GM18526 (cell line): Measurements from ENCODE around the gene DNA2.

ENCODE experiments used
- POLR2A ChIP-seq: IDR thresholded peaks from 3 replicates; pipeline ENCODE4 v1.6.1; 2011; ENCODE audit not compliant: insufficient read length; ENCODE audit errors: extremely low read depth

DNA2 gene

DNA sequence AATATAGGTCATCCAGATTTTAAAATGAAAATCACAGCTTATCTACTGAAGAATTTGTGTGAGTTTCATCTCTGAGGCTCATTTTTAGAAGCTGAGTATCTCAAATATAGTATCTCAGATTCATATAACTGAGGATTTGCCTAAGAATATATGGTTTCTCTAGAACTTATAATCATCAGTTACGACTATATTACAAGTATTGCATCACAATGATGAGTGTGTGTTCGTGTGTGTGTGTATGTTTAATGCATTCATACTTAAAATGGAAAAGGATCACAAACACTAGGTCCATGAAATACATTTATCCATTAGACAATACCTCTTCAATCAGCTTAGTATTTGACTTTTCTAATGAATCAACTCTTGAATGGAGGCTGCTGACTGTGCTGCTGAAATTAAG lies 86.0 kb downstream of the DNA2 start:
- TF ChIP-seq POLR2A = no peak

DNA sequence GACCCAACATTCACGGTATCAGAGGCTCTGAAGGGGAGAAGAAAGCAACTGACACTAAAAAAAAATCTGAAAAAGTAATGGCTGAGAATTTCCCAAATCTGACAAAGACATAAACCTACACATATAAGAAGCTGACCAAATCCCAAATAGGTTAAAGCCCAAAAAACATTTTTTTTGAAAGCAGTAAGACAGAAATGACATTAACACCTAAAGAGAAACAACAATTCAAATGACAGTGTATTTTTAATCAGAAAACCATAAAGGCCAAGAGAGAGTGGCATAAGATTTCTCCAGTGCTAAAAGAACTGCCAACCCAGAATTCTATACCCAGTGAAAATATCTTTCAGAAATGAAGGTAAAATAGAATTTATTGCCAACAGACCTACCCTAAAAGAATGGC lies 100.2 kb downstream of the DNA2 start:
- TF ChIP-seq POLR2A = no peak

DNA sequence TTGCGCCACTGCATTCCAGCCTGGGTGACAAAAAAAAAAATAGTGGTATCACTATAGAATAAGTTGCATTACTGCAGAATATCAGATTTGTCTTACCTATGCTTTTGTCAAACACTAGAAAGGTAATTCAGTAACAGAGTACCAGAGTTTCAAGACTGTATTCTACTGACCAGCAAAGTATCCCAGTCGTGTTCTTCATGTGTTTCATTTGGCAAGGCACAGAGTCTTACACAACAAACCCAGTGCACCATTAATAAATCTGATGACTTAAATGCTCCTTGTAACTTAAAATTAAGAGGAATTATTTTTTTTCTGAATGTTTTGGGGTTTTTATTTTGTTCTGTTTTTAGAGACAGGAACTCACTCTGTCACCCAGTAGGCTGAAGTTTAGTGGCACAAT lies 104.7 kb downstream of the DNA2 start:
- TF ChIP-seq POLR2A = no peak

DNA sequence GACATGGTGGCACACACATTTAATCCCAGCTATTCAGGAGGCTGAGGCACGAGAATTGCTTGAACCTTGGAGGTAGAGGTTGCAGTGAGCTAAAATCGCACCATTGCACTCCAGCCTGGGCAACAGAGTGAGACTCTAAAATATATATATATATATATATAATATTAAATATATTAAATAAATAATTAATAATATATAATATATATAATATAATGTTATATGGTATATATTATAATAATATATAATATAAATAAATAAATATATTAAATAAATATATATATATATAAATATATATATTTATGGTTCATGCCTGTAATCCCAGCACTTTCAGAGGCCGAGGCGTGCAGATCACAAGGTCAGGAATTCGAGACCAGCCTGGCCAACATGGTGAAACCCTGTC lies 105.2 kb downstream of the DNA2 start:
- TF ChIP-seq POLR2A = no peak

DNA sequence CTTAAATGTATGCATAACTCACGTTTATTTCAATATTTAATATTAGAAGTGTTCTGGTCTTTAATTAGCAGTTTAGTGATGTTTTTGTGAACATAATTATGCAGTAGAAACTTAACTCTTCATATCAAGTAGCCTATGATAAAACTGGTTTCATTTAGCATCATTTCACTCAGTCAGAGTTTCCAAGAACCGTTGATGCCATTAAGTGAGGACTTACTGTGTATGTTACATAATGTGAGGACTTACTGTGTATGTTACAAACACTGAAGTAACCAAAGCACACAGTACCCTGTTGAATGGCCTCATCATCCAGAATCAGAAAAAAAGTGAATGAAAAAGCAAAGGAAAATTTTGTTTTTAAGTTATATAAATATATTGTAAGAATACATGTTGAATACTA lies 106.2 kb downstream of the DNA2 start:
- TF ChIP-seq POLR2A = no peak

DNA sequence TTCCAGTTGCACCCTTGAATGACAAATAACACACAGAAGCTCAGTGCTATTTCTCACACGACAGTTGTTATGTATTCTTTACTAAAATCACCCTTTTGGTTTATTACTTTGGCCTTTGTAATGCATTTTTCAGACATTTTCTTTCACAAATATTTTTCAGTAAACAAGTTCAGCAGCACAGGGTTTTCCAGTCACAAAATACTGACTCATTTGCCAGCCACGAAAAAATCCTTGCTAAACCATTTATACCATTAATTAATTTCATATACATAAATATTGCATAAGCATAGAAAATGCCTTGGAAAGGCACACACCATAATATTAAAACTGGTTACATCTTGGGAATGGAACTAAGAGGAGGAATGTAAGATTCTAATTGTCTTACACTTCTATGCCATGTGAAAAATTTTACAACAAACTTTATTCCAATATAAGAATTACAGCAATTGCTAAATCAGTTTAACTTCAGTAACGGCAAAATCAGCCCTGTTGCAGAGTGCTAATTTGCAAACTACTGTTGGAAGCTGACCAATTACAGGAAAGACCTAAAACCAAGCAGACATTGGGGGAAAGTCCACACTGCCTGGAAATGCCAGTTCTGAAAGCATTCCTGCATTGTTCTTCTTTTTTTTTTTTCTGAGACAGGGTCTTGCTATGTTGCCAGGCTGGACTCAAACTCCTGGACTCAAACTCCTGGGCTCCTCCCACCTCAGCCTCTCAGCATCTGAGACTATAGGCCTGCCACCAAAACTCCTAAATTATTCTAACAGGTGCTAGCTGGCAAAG lies 107.5 kb downstream of the DNA2 start:
- TF ChIP-seq POLR2A = no peak
